ENCODE results near the gene RIMBP2.
"Not testable (repeated sequence)": the region's sequence is repeated elsewhere in the genome, so short reads cannot be mapped to it uniquely, and the experiment has no call there.

Gene RIMBP2

DNA sequence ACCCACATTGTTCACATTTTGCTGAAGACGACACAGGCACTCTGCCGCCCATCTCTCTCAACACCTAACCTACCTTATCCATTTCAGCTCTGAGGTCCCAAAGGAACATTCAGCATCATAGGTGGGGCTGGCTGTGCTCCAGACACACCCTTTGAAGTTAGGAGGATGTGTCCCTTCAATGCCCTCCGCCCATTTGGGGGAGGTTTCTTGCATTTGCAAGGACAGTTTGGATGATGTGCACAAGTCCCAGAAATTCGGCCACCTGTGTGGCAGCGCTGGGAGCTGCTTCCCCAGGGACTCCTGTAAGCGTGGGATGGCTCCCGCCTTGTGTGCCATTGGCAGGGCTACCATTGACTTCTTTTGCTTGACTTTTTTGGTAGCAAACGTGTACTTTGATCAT, 113.8 kb downstream of the RIMBP2 start:
- no peak for DNase-seq (ENCODE audit: insufficient read length)
- TF ChIP-seq TAF1 (IDR thresholded peaks at IDR 0.05; ENCODE audit: borderline replicate concordance, low read depth, low read length) (no peak), POLR2A (IDR thresholded peaks at IDR 0.05; ENCODE audit: low read depth, low read length) (no peak), POLR2AphosphoS5 (IDR thresholded peaks at IDR 0.05; ENCODE audit: low read depth, low read length) (no peak)
- FAIRE-seq: no peak

GRCh38 chr12:130601327-130601726, 114.8 kb downstream of the RIMBP2 start:
- DNase-seq (ENCODE audit: insufficient read length) (no peak), FAIRE-seq (no peak)
- no peak for TF ChIP-seq POLR2AphosphoS5 (IDR thresholded peaks at IDR 0.05; ENCODE audit: low read depth, low read length)
- no peak for TF ChIP-seq POLR2A (IDR thresholded peaks at IDR 0.05; ENCODE audit: low read depth, low read length)
- TF ChIP-seq TAF1 (IDR thresholded peaks at IDR 0.05; ENCODE audit: borderline replicate concordance, low read depth, low read length): no peak

DNA sequence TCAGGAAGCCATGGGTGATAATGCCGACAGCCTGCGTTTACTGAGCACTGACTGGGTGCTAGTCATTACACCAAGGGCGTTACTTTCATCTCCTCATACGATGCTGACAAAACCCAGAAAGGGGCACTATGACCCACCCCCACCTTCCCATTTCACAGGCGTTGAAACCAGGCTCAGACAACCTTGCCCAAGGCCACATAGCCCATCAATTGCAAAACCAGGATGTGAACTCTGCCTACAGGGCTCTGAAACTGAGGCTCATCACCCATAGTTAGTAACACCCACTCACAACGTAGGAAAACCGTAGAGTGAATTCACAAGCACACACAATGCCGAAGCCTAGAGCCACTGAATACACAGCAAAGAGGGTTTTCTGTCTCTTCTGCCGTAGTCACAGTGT, 119.9 kb downstream of the RIMBP2 start:
- FAIRE-seq (no peak), DNase-seq (ENCODE audit: insufficient read length) (no peak)
- TF ChIP-seq TAF1 (IDR thresholded peaks at IDR 0.05; ENCODE audit: borderline replicate concordance, low read depth, low read length) (no peak), POLR2AphosphoS5 (IDR thresholded peaks at IDR 0.05; ENCODE audit: low read depth, low read length) (no peak), POLR2A (IDR thresholded peaks at IDR 0.05; ENCODE audit: low read depth, low read length) (no peak)

GRCh38 chr12:130595566-130595965, 120.5 kb downstream of the RIMBP2 start:
- DNase-seq (ENCODE audit: insufficient read length) (no peak), FAIRE-seq (no peak)
- TF ChIP-seq TAF1 (IDR thresholded peaks at IDR 0.05; ENCODE audit: borderline replicate concordance, low read depth, low read length) (no peak), POLR2A (IDR thresholded peaks at IDR 0.05; ENCODE audit: low read depth, low read length) (no peak), POLR2AphosphoS5 (IDR thresholded peaks at IDR 0.05; ENCODE audit: low read depth, low read length) (no peak)

DNA sequence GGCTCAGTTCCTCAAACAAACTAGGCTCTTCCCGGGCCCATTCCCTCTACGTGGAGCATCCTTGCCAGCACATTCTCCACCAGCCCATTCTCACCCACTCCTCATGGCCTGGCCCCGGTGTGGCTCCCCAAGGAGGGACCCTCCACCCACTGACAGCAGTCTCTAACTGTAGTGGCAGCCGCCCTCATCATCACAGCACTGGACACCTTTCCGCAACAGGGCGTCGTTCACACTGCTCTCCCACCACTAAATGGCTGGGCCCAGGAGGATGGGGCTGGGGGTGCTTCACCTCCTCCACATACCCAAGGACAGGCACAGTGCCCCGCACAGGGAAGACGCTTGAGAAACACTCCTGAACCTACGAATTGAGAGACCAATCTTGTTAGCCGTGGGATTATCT, 123.0 kb downstream of the RIMBP2 start:
- no peak for DNase-seq (ENCODE audit: insufficient read length)
- no peak for FAIRE-seq
- TF ChIP-seq POLR2A (IDR thresholded peaks at IDR 0.05; ENCODE audit: low read depth, low read length) (no peak), POLR2AphosphoS5 (IDR thresholded peaks at IDR 0.05; ENCODE audit: low read depth, low read length) (no peak), TAF1 (IDR thresholded peaks at IDR 0.05; ENCODE audit: borderline replicate concordance, low read depth, low read length) (no peak)

DNA sequence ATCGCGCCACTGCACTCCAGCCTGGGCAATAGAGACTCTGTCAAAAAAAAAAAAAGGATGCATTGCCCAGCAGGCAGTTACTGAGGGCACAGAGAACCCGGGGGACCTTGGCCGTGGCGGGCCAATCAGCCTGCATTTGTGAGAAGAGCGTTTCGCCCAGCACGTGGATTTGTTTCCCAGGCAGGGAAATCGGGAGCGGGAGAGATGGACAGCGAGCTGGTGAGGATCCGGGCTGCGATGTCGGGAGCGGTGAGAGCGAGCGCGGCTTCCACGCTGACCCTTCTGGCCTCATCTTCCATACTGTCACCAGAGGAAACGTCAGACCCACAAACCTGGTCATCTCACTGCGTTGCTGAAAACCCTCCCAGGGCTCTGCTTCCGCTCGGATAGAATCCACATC, 123.5 kb downstream of the RIMBP2 start:
- no peak for FAIRE-seq
- TF ChIP-seq POLR2A (IDR thresholded peaks at IDR 0.05; ENCODE audit: low read depth, low read length) (no peak), POLR2AphosphoS5 (IDR thresholded peaks at IDR 0.05; ENCODE audit: low read depth, low read length) (no peak), TAF1 (IDR thresholded peaks at IDR 0.05; ENCODE audit: borderline replicate concordance, low read depth, low read length) (no peak)
- no peak for DNase-seq (ENCODE audit: insufficient read length)

GRCh38 chr12:130591736-130592135, 124.4 kb downstream of the RIMBP2 start:
- TF ChIP-seq POLR2A (IDR thresholded peaks at IDR 0.05; ENCODE audit: low read depth, low read length) (no peak), TAF1 (IDR thresholded peaks at IDR 0.05; ENCODE audit: borderline replicate concordance, low read depth, low read length) (no peak), POLR2AphosphoS5 (IDR thresholded peaks at IDR 0.05; ENCODE audit: low read depth, low read length) (no peak)
- no peak for DNase-seq (ENCODE audit: insufficient read length)
- FAIRE-seq: no peak

DNA sequence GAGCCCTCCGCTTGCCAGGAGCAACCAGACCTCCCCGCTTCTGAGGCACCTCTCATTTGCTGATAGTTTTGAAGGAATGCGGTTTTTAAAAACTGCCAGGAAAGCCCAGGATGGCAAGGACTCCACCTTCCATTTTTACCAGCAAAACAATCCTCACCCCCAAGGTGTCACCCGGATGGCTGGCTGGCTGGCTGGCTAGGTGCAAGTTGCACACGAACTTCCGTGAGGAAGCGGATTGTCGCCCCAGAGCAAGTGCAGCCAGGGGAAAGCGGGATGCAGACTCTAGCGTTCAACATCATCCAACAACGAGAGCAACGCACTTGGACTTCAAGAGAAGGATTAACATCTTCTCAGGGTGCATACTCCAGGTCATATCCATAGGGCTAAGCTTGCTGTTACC, 125.4 kb downstream of the RIMBP2 start:
- FAIRE-seq: no peak
- TF ChIP-seq POLR2AphosphoS5 (IDR thresholded peaks at IDR 0.05; ENCODE audit: low read depth, low read length): no peak
- DNase-seq (ENCODE audit: insufficient read length): no peak

DNA sequence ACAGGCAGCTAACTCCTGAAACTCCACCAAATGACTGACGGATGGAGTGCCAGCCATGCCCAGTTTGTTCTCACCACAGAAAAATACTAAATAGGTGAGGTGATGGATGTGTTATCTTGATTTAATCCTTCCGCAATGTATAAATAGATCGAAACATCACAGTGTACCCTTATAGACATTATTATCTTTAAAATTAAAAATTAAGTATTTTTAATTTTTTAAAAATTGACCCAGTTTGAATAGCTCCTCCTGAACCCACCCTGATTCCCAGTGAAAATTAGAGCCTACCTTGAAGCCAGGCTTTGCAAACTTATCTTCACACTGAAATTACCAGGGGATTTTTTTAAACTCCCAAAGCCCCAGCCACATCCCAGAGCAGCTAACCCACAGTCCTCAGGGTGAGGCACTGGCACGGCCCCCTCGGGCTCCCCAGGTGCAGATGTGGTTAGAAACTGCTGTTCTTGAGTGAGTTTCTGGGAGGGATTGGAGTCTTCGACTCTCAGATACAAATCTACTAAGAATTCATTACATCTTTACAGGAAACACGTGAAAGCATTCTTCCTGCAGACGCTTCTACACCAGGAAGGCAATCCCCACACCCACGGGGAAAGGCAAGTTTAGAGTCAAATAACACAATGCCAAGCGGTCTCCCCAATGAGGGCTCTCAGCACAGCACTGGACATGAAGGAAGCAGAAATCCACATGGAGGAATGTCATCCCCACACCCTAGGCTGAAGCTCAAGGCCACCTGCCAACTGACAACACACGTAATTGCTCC, 126.4 kb downstream of the RIMBP2 start:
- DNase-seq (ENCODE audit: insufficient read length) (no peak), FAIRE-seq (no peak)
- TF ChIP-seq POLR2AphosphoS5 (IDR thresholded peaks at IDR 0.05; ENCODE audit: low read depth, low read length) (no peak), POLR2A (IDR thresholded peaks at IDR 0.05; ENCODE audit: low read depth, low read length) (no peak), TAF1 (IDR thresholded peaks at IDR 0.05; ENCODE audit: borderline replicate concordance, low read depth, low read length) (no peak)

DNA sequence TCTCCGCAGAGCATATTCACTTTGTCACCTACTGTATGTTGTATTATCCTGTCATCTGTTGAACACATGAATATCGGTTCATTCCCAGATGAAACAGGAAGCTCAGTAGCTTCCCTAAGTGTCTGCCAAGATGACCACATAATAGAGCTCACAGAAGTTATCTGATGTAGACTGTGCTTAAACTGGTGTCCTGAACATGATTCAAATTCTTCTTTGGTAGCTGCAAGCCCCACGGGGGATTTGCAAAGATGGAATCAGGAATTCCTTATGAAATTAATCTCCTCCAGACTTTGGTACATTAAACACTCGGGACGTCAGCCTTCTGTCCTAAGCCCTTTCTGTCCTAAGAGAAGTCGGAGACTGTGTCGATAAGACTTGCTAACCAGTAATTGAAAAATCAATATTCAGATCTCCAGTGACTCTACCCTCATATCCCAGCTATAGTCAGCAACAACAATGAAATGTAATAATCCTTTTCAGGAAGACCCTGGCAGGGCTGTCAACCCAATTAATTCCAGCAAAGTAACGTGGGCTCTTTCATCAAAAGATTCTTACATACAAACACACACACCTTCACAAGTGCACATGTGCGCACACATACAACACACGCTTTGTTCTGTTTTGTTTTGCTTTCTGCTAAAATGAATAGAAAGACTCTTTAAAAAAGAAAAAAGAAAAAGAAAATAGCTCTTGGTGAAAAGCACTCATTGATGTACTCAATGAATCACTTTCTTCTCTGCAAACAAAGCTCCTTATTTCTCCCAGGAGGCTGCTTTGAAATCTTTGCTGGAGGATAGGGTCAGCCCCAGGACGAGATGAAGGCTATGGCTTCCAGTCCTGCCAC, 127.2 kb downstream of the RIMBP2 start:
- no peak for TF ChIP-seq POLR2AphosphoS5 (IDR thresholded peaks at IDR 0.05; ENCODE audit: low read depth, low read length)
- no peak for TF ChIP-seq POLR2A (IDR thresholded peaks at IDR 0.05; ENCODE audit: low read depth, low read length)
- TF ChIP-seq TAF1 (IDR thresholded peaks at IDR 0.05; ENCODE audit: borderline replicate concordance, low read depth, low read length): no peak
- no peak for FAIRE-seq
- no peak for DNase-seq (ENCODE audit: insufficient read length)

GRCh38 chr12:130587966-130588365, 128.1 kb downstream of the RIMBP2 start:
- TF ChIP-seq POLR2AphosphoS5 (IDR thresholded peaks at IDR 0.05; ENCODE audit: low read depth, low read length): no peak
- no peak for TF ChIP-seq POLR2A (IDR thresholded peaks at IDR 0.05; ENCODE audit: low read depth, low read length)
- no peak for FAIRE-seq
- no peak for DNase-seq (ENCODE audit: insufficient read length)

DNA sequence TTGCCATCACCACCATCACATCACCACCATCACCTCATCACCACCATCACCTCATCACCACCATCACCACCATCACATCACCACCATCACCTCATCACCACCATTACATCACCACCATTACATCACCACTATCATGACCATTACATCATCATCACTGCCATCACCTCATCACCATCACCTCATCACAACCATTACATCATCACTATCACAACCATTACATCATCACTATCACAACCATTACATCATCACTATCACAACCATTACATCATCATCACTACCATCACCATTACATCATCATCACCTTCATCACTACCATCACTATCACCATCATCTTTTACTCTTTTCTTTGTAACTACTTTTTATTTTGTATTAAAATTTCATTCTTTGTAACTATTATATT, 131.6 kb downstream of the RIMBP2 start:
- FAIRE-seq; DNase-seq (ENCODE audit: insufficient read length): not testable (repeated sequence)

All from GM12892 (cell line).